B cell (primary cell): ENCODE data around the gene SMPX. TPM values are rescaled to one million over a fixed set of nuclear protein-coding genes. Genes with fewer than 3 reads are reported as not detected.

ENCODE experiments used
- ATAC-seq: fragments of 200-7000 bp; cut with Tn5 transposase; one replicate; pipeline ENCODE4 v1.10.0; 2021; ENCODE audit warnings: low read depth, mild to moderate bottlenecking, moderate number of reproducible peaks, moderate library complexity
- CTCF ChIA-PET: fragments of 350-600 bp; sonication (Branson Sonifier 250); formaldehyde crosslinking; loops from one replicate; lab custom pipeline; 2021; ENCODE audit warnings: antibody characterized with exemption, inconsistent platforms; lab: Charles Lee
- POLR2A ChIA-PET: fragments of 350-600 bp; sonication (Branson Sonifier 250); formaldehyde crosslinking; loops from one replicate; lab custom pipeline; 2021; ENCODE audit warnings: antibody characterized with exemption; lab: Charles Lee
- DNase-seq: peaks from one replicate; pipeline ENCODE4 v3.0.0; 2013
- H2AFZ ChIP-seq: 2 replicates; pipeline ENCODE4 v1.6.1; 2012; ENCODE audit warnings: mild to moderate bottlenecking, low read depth, low read length; ENCODE audit not compliant: insufficient read depth, poor library complexity, severe bottlenecking
- H3K27ac ChIP-seq, 2 donors: 1 replicate in 1 of 2; 2 replicates in 1 of 2; pipeline ENCODE4 v1.5.1; 2012 to 2013; ENCODE audit warnings: low read length in 2 of 2, mild to moderate bottlenecking in 2 of 2, moderate library complexity in 1 of 2
- H3K27me3 ChIP-seq, 4 experiments: fragments of 200-600 bp in 1 of 4; sonication (generic) in 1 of 4; replicated peaks in 1 of 4; 1 replicate in 2 of 4; 2 replicates in 2 of 4; pipeline versions ENCODE4 v1.6.1 to v1.7.0; 2013 to 2016; ENCODE audit warnings: low read length in 3 of 4, mild to moderate bottlenecking in 2 of 4, mixed read lengths in 1 of 4, moderate library complexity in 1 of 4; ENCODE audit not compliant: insufficient read depth in 4 of 4, control insufficient read depth in 3 of 4; ENCODE audit errors: control extremely low read depth in 1 of 4
- H3K36me3 ChIP-seq, 2 experiments: replicated peaks in 1 of 2; 1 replicate in 1 of 2; 2 replicates in 1 of 2; pipeline versions ENCODE4 v1.6.1 to v1.7.1; 2013; ENCODE audit warnings: low read length in 1 of 2; ENCODE audit not compliant: insufficient read depth in 2 of 2, control insufficient read depth in 1 of 2; ENCODE audit errors: control extremely low read depth in 1 of 2, extremely low read depth in 1 of 2
- H3K4me1 ChIP-seq, 2 donors: fragments of 200-600 bp in 1 of 2; sonication (generic) in 1 of 2; 1 replicate in 1 of 2; 2 replicates in 1 of 2; pipeline versions ENCODE4 v1.5.1 to v1.6.1; 2013 to 2017; ENCODE audit warnings: low read length in 2 of 2; ENCODE audit not compliant: control insufficient read depth in 2 of 2, insufficient read depth in 2 of 2
- H3K4me2 ChIP-seq: replicated peaks from 2 replicates; pipeline ENCODE3; 2012; ENCODE audit warnings: mild to moderate bottlenecking, low read depth, low read length; ENCODE audit not compliant: poor library complexity, severe bottlenecking
- H3K4me3 ChIP-seq, 5 experiments: fragments of 200-600 bp in 1 of 5; sonication (generic) in 1 of 5; 1 replicate in 3 of 5; 2 replicates in 2 of 5; pipeline versions ENCODE4 v1.5.1 to v1.7.0; 2011 to 2016; ENCODE audit warnings: low read length in 4 of 5, mild to moderate bottlenecking in 4 of 5, low read depth in 2 of 5, control low read depth in 1 of 5, moderate library complexity in 1 of 5; ENCODE audit not compliant: insufficient read depth in 1 of 5; ENCODE audit errors: control extremely low read depth in 1 of 5, extremely low read depth in 1 of 5
- H3K79me2 ChIP-seq: fragments of 200-600 bp; sonication (generic); one replicate; pipeline ENCODE4 v1.6.0; 2016; ENCODE audit warnings: low read length; ENCODE audit not compliant: control insufficient read depth, insufficient read depth
- H3K9ac ChIP-seq: fragments of 200-600 bp; sonication (generic); 2 replicates; pipeline ENCODE4 v1.6.1; 2017; ENCODE audit warnings: mild to moderate bottlenecking, low read length, moderate library complexity
- H3K9me3 ChIP-seq, 3 donors: one replicate each; pipeline versions ENCODE4 v1.6.1 to v1.7.1; 2013; ENCODE audit warnings: low read length in 2 of 3; ENCODE audit not compliant: control insufficient read depth in 2 of 3, insufficient read depth in 1 of 3; ENCODE audit errors: control extremely low read depth in 1 of 3
- H4K20me1 ChIP-seq: 2 replicates; pipeline ENCODE4 v1.6.0; 2012; ENCODE audit warnings: mild to moderate bottlenecking, low read length; ENCODE audit not compliant: insufficient read depth, control insufficient read depth, poor library complexity, severe bottlenecking
- H3K27ac Mint-ChIP-seq: one replicate; pipeline ENCODE4 v1.8.0; 2021; ENCODE audit warnings: mixed read lengths
- H3K27me3 Mint-ChIP-seq: one replicate; pipeline ENCODE4 v1.8.0; 2021; ENCODE audit warnings: mixed read lengths
- H3K4me1 Mint-ChIP-seq: one replicate; pipeline ENCODE4 v1.8.0; 2021; ENCODE audit warnings: mixed read lengths
- H3K4me3 Mint-ChIP-seq: one replicate; pipeline ENCODE4 v1.8.0; 2021; ENCODE audit warnings: mixed read lengths
- H3K9me3 Mint-ChIP-seq: one replicate; pipeline ENCODE4 v1.8.0; 2022; ENCODE audit warnings: mixed read lengths; ENCODE audit not compliant: insufficient read depth
- CTCF ChIP-seq: fragments of 200-600 bp; IDR thresholded peaks from one replicate; pipeline ENCODE4 v1.8.0; 2022; ENCODE audit warnings: antibody characterized with exemption, mild to moderate bottlenecking
- EZH2 ChIP-seq: IDR thresholded peaks from 2 replicates; pipeline ENCODE4 v1.6.1; 2012; ENCODE audit warnings: borderline replicate concordance, low read depth, mild to moderate bottlenecking, moderate library complexity, low read length; ENCODE audit not compliant: insufficient read depth, poor library complexity, severe bottlenecking
- WGBS: methylation state at CpG from one replicate; pipeline ENCODE4 v1.1.5; 2013; ENCODE audit warnings: missing lambda C conversion rate; ENCODE audit not compliant: insufficient coverage; 5-methylcytosine and 5-hydroxymethylcytosine counted together
- intact Hi-C: fragments of 100-400 bp; cut with micrococcal nuclease; formaldehyde crosslinking; loops from one replicate; pipeline ENCODE4 v1.10.0; 2022
- polyA plus RNA-seq: library from polyadenylated mRNA; depleted of rRNA; stranded (reverse); fragments of >200 nt; gene quantifications from 2 replicates; pipeline ENCODE4 v1.2.3, GENCODE V29; 2012
- total RNA-seq, 2 donors: library from RNA; stranded (reverse); fragments of 120-200 nt in 1 of 2; gene quantifications; 1 replicate in 1 of 2; 2 replicates in 1 of 2; pipeline versions ENCODE4 v1.2.3 to v1.2.4, GENCODE V29; 2013 to 2022

The SMPX gene
- total and polyA plus RNA-seq, 2 donors (not counting 1 experiment from before 2014, with no cell fraction given), result not detected

- Histone ChIP-seq H3K27me3 (no peaks in the 10 kb centered on the region), H3K4me1 (no peaks in the 10 kb centered on the region), H3K79me2 (no peaks in the 10 kb centered on the region), H3K4me2 (no peak overlapping the region), H3K36me3 (no peaks in the 10 kb centered on the region), H4K20me1 (no peaks in the 10 kb centered on the region), H3K9ac (no peak overlapping the region), H3K27ac (no peak overlapping the region), H2AFZ (no peak overlapping the region), H3K4me3 (no peak overlapping the region), H3K9me3 (no peaks in the 10 kb centered on the region)
- TF ChIP-seq CTCF (no peak), EZH2 (no peak)
- no peak overlapping the region for H3K27ac Mint-ChIP-seq
- H3K27me3 Mint-ChIP-seq, result no peaks in the 10 kb centered on the region
- ChIA-PET CTCF (no interaction called here), POLR2A (no interaction called here)
- intact Hi-C loops, result no loop called here
- no peak overlapping the region for H3K4me3 Mint-ChIP-seq
- no peaks in the 10 kb centered on the region for H3K4me1 Mint-ChIP-seq
- no peaks in the 10 kb centered on the region for H3K9me3 Mint-ChIP-seq
- ATAC-seq (no peak), DNase-seq (no peak)
These were observed 44.9 kb upstream of the SMPX start for GRCh38 chrX:21802839-21803238.

GRCh38 chrX:21802054-21802670, 44.2 kb upstream of the SMPX start:
- Mint-ChIP-seq H3K27ac (no peak overlapping the region), H3K4me1 (no peaks in the 10 kb centered on the region), H3K4me3 (no peak overlapping the region), H3K9me3 (no peaks in the 10 kb centered on the region), H3K27me3 (no peaks in the 10 kb centered on the region)
- no peak for TF ChIP-seq CTCF
- no peak for TF ChIP-seq EZH2
- no peak overlapping the region for H3K4me3 ChIP-seq
- ChIA-PET POLR2A (no interaction called here), CTCF (no interaction called here)
- H4K20me1 ChIP-seq, result no peaks in the 10 kb centered on the region
- H2AFZ ChIP-seq, result no peak overlapping the region
- WGBS, result no CpG with 5 or more reads among the region's 7 CpGs
- no peaks in the 10 kb centered on the region for H3K4me1 ChIP-seq
- H3K27me3 ChIP-seq, result no peaks in the 10 kb centered on the region
- H3K36me3 ChIP-seq, result no peaks in the 10 kb centered on the region
- H3K9me3 ChIP-seq, result no peaks in the 10 kb centered on the region
- H3K9ac ChIP-seq, result no peak overlapping the region
- no peak overlapping the region for H3K27ac ChIP-seq
- no peaks in the 10 kb centered on the region for H3K79me2 ChIP-seq
- no peak overlapping the region for H3K4me2 ChIP-seq
- no peak for ATAC-seq
- intact Hi-C loops, result no loop called here
- no peak for DNase-seq
